GM12872 (cell line): ENCODE data around the gene FBXO17.

Experiments used
- CTCF ChIP-seq: IDR thresholded peaks from 3 replicates; pipeline ENCODE4 v1.5.1; 2011; ENCODE audit warnings: low read depth, mild to moderate bottlenecking, low read length, moderate library complexity; ENCODE audit not compliant: insufficient read depth

FBXO17 gene

DNA sequence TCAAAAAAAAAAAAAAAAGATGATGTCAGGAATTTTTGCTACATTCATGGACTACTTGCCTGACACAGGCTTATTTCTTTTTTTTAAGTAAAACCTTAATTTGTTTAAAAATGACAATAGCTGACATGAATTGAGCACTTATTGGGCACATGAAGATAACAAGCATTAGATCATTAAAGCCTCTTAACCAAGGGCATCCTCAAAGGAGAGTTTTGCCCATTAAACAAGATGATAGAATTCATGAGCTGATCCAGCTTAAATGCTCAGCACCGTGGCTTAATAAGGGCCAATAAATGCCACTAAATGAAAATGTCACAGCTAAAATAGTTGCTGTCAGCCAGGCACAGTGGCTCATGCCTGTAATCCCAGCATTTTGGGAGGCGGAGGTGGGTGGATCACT is 19.3 kb downstream of the FBXO17 start:
- no peak for TF ChIP-seq CTCF

DNA sequence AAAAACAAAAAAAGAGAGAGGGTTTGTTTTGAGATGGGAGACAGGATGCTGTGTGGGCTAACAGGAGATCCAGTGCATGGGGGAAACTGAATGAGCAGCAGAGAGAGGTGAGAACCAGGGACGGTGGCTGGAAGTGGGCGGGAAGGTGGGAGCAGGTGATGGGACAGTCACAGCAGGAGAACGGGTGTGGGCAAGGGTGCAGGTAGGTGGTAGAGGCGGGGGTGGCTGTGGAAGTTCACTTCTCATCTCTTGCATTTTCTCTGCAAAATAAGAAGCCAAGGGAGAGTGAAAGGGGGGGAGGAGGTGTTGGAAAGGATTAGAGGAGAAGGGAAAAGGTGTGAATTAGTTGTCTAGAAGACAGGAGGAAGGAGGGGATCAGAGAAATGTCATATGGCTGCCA is 21.9 kb downstream of the FBXO17 start:
- TF ChIP-seq CTCF = no peak

DNA sequence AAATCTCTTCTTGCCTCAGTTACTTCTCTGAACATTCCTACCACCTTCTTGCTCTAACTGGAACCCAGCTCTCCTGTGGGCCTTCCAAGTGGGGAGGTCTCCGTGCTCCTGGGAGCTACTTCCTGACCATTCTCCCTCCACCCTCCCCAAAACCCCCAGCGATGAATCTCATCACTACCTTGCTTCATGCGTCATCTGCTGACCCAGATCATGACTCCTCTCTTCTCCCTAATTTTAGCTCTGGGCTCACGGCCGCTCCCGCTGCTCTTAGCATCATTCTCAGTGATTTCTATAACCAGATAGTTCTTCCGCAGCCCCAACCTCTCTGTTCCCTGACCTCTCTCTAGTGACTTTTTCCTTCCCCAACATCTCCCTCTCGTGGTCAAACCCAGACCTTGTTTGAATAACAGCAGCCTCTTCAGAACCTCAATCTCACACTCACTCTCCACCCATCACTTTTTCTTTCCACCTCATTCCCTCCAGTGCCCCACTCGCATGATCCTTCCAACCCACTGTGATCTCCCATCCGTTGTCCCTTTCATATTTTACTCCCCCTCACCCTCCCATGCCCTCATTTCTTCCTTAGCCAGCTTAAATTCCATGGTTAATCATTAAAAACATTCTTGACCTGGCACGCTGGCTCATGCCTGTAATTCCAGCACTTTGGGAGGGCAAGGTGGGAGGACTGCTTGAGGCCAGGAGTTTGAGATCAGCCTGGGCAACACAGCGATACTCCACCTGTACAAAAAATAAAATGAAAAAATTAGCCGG is 23.0 kb downstream of the FBXO17 start:
- peak; percentile 64 for TF ChIP-seq CTCF

DNA sequence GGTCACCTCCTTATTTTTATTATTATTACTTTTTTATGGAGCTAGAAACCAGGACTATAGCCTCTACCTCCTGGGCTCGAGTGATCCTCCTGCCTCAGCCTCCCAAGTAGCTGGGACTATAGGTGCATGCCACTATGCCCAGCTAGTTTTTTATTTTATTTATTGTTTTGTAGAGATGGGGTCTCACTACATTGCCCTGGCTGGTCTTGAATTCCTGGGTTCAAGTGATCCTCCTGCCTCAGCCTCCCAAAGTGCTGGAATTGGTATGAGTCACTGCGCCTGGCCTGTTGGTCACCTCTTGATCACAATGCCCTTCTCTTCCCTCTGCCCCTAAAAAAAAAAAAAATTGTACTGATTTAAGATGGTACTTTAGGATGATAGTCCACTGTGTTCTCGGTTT is 24.4 kb downstream of the FBXO17 start:
- no peak for TF ChIP-seq CTCF

GRCh38 chr19:38949580-38950367 is 25.8 kb downstream of the FBXO17 start:
- TF ChIP-seq CTCF = no peak

DNA sequence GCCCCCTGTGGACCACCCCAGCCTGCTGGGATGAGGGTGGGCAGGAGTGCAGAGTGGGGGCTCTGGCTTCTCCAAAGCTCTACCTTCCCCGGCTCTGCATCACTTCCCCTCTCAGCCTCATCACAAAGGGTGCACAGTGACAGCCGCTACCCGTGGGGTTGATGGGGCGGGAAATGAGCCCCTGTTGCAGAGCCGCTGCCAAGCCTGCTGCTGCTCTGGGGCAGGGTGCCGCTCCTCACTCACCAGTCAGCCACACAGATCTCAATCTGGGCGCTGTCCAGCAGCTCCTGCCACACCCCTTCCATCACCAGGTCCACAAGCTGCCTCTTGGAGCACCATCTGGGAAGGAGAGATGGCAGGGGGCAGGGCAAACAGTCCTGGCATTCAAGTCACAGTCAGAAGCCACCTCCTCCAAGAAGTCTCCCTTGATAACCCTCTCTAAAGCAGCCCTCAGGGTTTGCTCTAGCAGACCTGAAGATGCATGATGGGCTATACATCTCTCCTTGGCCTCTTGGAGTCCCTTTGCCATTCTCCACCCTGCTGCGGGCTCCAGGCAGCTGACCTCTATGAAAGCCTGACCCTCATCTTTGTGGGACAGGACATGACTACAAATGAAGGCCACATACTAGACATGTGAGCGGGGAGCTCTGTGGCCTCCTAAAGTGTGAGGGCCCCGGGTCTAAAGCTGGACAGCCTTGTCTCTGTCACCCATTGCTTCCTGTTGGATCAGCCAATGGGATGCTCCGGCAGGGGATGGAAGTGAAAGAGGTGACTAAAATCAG is 29.1 kb downstream of the FBXO17 start:
- TF ChIP-seq CTCF = no peak
